Smooth muscle cell (in vitro differentiated cells): ENCODE results near the gene SEPTIN5. TPM values are rescaled to one million over a fixed set of nuclear protein-coding genes. Genes with fewer than 3 reads are reported as not detected.

Source experiments
- DNase-seq: peaks from one replicate; lab custom pipeline; 2025; ENCODE audit not compliant: unreplicated experiment; lab: John Stamatoyannopoulos, UW
- H2AFZ ChIP-seq: fragments of 200-600 bp; sonication (generic); 2 replicates; pipeline ENCODE4 v1.6.0; 2016; ENCODE audit warnings: antibody characterized with exemption, low read depth, mild to moderate bottlenecking
- H3F3A ChIP-seq: fragments of 200-600 bp; sonication (generic); 2 replicates; pipeline ENCODE4 v1.6.0; 2017; ENCODE audit warnings: antibody characterized with exemption, low read depth
- H3K27ac ChIP-seq: fragments of 200-600 bp; sonication (generic); 2 replicates; pipeline ENCODE4 v1.5.1; 2016; ENCODE audit warnings: low read depth, mild to moderate bottlenecking
- H3K27me3 ChIP-seq: fragments of 200-600 bp; sonication (generic); 2 replicates; pipeline ENCODE4 v1.6.1; 2016; ENCODE audit warnings: low read depth, mild to moderate bottlenecking
- H3K36me3 ChIP-seq: fragments of 200-600 bp; sonication (generic); 2 replicates; pipeline ENCODE4 v1.5.1; 2016; ENCODE audit warnings: low read depth
- H3K4me1 ChIP-seq: fragments of 200-600 bp; sonication (generic); 2 replicates; pipeline ENCODE4 v1.5.1; 2016; ENCODE audit warnings: low read depth
- H3K4me2 ChIP-seq: fragments of 200-600 bp; sonication (generic); 2 replicates; pipeline ENCODE4 v1.6.0; 2016; ENCODE audit warnings: mild to moderate bottlenecking
- H3K4me3 ChIP-seq: fragments of 200-600 bp; sonication (generic); 2 replicates; pipeline ENCODE4 v1.5.1; 2016; ENCODE audit warnings: mild to moderate bottlenecking
- H3K79me2 ChIP-seq: fragments of 200-600 bp; sonication (generic); 2 replicates; pipeline ENCODE4 v1.6.0; 2016; ENCODE audit warnings: low read depth, mild to moderate bottlenecking
- H3K9ac ChIP-seq: fragments of 200-600 bp; sonication (generic); 2 replicates; pipeline ENCODE4 v1.6.0; 2016; ENCODE audit warnings: low read depth
- H3K9me3 ChIP-seq: fragments of 200-600 bp; sonication (generic); replicated peaks from 2 replicates; pipeline ENCODE4 v1.5.1; 2016; ENCODE audit warnings: low read depth
- H4K20me1 ChIP-seq: fragments of 200-600 bp; sonication (generic); 2 replicates; pipeline ENCODE4 v1.6.0; 2016; ENCODE audit warnings: low read depth
- CTCF ChIP-seq: fragments of 200-600 bp; sonication (generic); IDR thresholded peaks from 2 replicates; pipeline ENCODE4 v1.5.1; 2017; ENCODE audit warnings: borderline replicate concordance, mild to moderate bottlenecking, antibody characterized with exemption; ENCODE audit not compliant: insufficient read depth, poor library complexity, severe bottlenecking
- WGBS: methylation state at CpG from one replicate; pipeline ENCODE4 v1.1.7; 2016; ENCODE audit warnings: low lambda C conversion rate; 5-methylcytosine and 5-hydroxymethylcytosine counted together
- polyA plus RNA-seq: library from polyadenylated mRNA; unstranded; fragments of >200 nt; fragmentation: Nextera tagmentation; extraction: Ambion mirVana; gene quantifications from 2 replicates; pipeline ENCODE4 v1.2.1, GENCODE V29; 2016
- total RNA-seq: library from RNA; depleted of rRNA; stranded (reverse); fragments of >200 nt; gene quantifications from 2 replicates; pipeline ENCODE4 v1.2.3, GENCODE V29; 2014

SEPTIN5 gene
- total and polyA plus RNA-seq, 2 experiments from 2014 or later, result 26.6 to 64.1 TPM

GRCh38 chr22:19739448-19739895, 25.2 kb downstream of the SEPTIN5 start:
- Histone ChIP-seq H3K27ac (no peak overlapping the region), H3K9ac (no peak overlapping the region), H3K4me2 (no peak overlapping the region)

GRCh38 chr22:19739911-19740449, 25.7 kb downstream of the SEPTIN5 start:
- 98% methylated on average over 7 of the region's 7 CpGs for WGBS
- no peak overlapping the region for H2AFZ ChIP-seq

More at GRCh38 chr22:19739448-19739895, 25.2 kb downstream of the SEPTIN5 start:
- Histone ChIP-seq H4K20me1 (no peaks in the 10 kb centered on the region), H3K27me3 (peaks cover 5% of the 10 kb centered on the region), H3F3A (no peaks in the 10 kb centered on the region), H3K4me1 (no peaks in the 10 kb centered on the region), H2AFZ (no peak overlapping the region), H3K36me3 (no peaks in the 10 kb centered on the region), H3K4me3 (no peak overlapping the region), H3K9me3 (no peaks in the 10 kb centered on the region), H3K79me2 (no peaks in the 10 kb centered on the region)
- WGBS, result 86% methylated on average over 16 of the region's 16 CpGs
- DNase-seq, result no peak
- no peak for TF ChIP-seq CTCF

GRCh38 chr22:19740586-19740985, 26.3 kb downstream of the SEPTIN5 start:
- Histone ChIP-seq H2AFZ (no peak overlapping the region), H3F3A (no peaks in the 10 kb centered on the region), H4K20me1 (no peaks in the 10 kb centered on the region), H3K4me3 (no peak overlapping the region), H3K79me2 (no peaks in the 10 kb centered on the region), H3K9me3 (no peaks in the 10 kb centered on the region), H3K9ac (no peak overlapping the region), H3K4me1 (no peaks in the 10 kb centered on the region), H3K27ac (no peak overlapping the region), H3K27me3 (no peaks in the 10 kb centered on the region), H3K4me2 (no peak overlapping the region), H3K36me3 (no peaks in the 10 kb centered on the region)
- DNase-seq, result no peak
- TF ChIP-seq CTCF, result no peak
- whole genome bisulfite sequencing, result 95% methylated on average over 14 of the region's 15 CpGs

More at GRCh38 chr22:19739911-19740449, 25.7 kb downstream of the SEPTIN5 start:
- no peaks in the 10 kb centered on the region for H3K79me2 ChIP-seq
- H3K9ac ChIP-seq, result no peak overlapping the region
- no peaks in the 10 kb centered on the region for H3K4me1 ChIP-seq
- H3F3A ChIP-seq, result no peaks in the 10 kb centered on the region
- H3K4me3 ChIP-seq, result no peak overlapping the region
- no peaks in the 10 kb centered on the region for H3K36me3 ChIP-seq
- no peak for TF ChIP-seq CTCF
- DNase-seq, result no peak
- H3K27me3 ChIP-seq, result no peaks in the 10 kb centered on the region
- no peaks in the 10 kb centered on the region for H3K9me3 ChIP-seq
- no peaks in the 10 kb centered on the region for H4K20me1 ChIP-seq
- no peak overlapping the region for H3K4me2 ChIP-seq
- no peak overlapping the region for H3K27ac ChIP-seq

- Histone ChIP-seq H3K36me3 (no peaks in the 10 kb centered on the region), H3K27ac (no peak overlapping the region), H3K79me2 (no peaks in the 10 kb centered on the region), H2AFZ (no peak overlapping the region), H3F3A (no peaks in the 10 kb centered on the region), H3K4me1 (no peaks in the 10 kb centered on the region), H3K4me3 (no peak overlapping the region), H3K9ac (no peak overlapping the region), H3K27me3 (no peaks in the 10 kb centered on the region), H3K4me2 (no peak overlapping the region), H4K20me1 (no peaks in the 10 kb centered on the region), H3K9me3 (no peaks in the 10 kb centered on the region)
- no peak for DNase-seq
- no peak for TF ChIP-seq CTCF
- WGBS, result 94% methylated on average over 7 of the region's 7 CpGs
Measured at GRCh38 chr22:19741053-19741452, 26.8 kb downstream of the SEPTIN5 start.
